Activated CD4-positive, CD25-positive, alpha-beta regulatory T cell treated with anti-CD3 and anti-CD28 coated beads, Interleukin-2, amount 50 U/mL, for 16 hours (primary cell): Measurements from ENCODE around the gene NCKAP1.
"Not testable (repeated sequence)": the region's sequence is repeated elsewhere in the genome, so short reads cannot be mapped to it uniquely, and the experiment has no call there.

Experiments
- DNase-seq: peaks from one replicate; pipeline ENCODE4 v3.0.0-alpha.2; 2020; ENCODE audit warnings: low read depth, low spot score

NCKAP1 gene, protein sequence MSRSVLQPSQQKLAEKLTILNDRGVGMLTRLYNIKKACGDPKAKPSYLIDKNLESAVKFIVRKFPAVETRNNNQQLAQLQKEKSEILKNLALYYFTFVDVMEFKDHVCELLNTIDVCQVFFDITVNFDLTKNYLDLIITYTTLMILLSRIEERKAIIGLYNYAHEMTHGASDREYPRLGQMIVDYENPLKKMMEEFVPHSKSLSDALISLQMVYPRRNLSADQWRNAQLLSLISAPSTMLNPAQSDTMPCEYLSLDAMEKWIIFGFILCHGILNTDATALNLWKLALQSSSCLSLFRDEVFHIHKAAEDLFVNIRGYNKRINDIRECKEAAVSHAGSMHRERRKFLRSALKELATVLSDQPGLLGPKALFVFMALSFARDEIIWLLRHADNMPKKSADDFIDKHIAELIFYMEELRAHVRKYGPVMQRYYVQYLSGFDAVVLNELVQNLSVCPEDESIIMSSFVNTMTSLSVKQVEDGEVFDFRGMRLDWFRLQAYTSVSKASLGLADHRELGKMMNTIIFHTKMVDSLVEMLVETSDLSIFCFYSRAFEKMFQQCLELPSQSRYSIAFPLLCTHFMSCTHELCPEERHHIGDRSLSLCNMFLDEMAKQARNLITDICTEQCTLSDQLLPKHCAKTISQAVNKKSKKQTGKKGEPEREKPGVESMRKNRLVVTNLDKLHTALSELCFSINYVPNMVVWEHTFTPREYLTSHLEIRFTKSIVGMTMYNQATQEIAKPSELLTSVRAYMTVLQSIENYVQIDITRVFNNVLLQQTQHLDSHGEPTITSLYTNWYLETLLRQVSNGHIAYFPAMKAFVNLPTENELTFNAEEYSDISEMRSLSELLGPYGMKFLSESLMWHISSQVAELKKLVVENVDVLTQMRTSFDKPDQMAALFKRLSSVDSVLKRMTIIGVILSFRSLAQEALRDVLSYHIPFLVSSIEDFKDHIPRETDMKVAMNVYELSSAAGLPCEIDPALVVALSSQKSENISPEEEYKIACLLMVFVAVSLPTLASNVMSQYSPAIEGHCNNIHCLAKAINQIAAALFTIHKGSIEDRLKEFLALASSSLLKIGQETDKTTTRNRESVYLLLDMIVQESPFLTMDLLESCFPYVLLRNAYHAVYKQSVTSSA

DNA sequence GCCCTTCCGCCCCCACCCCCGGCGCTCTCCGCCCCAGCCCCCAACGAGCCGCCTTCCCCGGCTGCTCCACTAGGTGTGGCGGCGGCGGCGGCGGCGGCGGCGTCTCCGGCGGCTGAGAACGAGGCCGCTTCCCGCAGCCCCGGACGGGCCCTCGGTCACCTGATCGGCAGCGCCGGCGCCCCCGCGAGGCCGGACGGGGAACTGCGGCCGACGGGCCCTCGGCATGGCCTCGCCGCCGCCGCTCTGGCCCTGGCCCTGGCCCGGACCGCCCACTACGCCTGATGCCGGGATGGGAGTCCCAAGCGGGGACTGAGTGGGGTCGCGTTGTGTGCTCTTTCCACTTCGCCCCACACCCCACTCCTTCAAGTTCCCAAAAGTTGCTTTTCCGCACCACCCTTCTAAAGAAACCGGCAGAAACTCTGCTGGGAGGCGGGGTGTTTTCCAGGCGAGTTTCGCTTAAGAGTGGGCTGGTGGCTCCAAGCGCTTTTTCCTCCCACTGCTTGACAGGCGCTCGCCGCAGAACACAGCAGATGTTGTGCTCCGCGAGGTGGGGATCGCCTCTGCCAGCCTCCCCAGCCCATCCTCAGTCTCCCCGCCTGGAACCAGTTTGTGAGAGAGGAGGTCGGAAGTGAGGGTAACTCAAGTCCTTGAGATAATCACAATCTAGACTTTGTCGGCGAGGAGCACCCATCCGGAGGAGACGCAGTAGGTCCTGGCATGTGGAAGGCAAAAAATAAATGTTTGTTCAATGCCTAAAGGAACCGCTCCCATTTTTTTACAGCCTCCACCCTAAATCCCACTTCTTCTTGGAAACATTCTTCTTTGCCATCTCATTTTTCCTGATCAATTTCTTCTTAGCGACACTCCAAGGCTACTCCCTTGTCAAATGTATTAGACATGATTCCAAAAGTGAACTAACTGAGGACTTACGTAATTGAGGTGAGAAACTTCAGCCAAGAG, at the start of gene NCKAP1:
Gene NCKAP1 (minus strand): TSS at position 117 of the 960 bp plus-strand sequence. CDS start 358 bp downstream, outside the sequence.
- DNase-seq: peak; percentile 62

DNA sequence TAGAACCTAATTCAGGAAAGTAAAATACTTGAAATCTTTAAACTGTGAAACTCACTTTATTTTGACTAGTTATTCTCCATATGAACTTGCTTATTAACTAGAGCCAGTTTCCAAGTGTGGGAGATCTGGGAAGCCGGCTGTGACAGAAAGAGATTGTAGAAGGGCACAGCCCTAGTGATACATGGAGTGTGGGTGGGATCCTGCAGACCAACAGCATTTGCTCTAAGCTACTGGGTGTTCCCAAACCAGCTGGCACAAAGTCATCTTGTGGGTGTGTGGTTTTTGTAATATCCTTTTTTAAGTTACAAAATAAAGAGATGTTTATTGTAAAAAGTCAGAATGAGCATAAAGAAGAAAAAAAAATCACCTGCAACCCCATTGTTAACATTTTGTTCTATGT, 43.7 kb upstream of the NCKAP1 start:
- no peak for DNase-seq

DNA sequence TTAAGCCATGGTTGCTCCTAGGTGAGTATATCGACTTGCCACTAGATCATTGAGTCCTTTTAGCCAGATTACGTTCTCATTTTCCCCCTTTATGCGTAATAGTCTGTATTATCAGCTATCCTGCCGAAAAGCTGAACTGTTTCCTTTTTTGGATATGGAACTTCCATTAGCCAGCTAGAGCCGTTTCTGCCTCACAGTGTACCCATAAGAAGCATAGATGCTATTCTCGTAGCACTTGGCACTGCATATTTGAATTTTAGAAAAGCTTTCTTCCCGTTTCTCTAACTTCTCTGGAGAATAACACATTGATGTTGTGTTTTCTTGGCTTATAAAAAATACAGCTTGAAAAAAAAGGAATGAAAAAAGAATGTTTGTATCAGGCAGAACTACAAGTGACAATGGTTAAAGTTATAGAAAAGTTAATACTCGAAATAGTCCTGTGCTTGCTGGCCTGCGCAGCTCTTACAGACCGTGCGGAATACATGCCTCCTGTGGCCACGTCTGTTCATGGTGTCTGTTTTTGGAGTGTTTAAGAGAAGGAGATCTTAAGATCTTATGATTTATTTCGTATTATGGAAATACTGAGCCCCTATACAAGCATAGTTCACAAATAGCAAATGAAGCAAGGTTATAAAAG, 41.0 kb upstream of the NCKAP1 start:
- no peak for DNase-seq

DNA sequence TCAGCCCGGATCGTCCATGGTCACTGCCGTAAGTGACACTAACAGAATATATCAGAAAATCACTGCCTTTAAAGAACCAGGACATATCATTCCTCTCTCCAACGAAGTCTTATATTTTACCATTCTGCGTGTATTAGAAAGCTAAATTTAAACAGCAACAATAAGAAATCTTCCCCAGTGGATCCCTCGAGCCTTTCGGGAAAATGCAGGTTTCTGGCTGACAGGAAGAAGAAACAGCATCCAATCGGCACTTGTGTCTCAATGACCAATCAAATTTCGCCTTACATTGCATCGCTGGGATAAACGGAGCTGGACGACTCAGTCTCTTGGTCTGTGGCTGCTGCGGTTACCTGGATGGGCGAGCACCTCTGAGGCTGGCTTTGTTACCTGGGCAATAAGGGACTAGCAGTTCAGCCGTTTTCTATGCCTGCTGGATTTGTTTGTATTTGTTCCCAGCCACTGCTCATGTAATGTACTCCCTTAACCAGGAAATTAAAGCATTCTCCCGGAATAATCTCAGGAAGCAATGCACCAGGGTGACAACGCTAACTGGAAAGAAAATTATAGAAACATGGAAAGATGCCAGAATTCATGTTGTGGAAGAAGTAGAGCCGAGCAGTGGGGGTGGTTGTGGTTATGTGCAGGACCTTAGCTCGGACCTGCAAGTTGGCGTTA, 40.3 kb upstream of the NCKAP1 start, which contains the start of gene DUSP19:
Gene DUSP19 (plus strand): TSS at position 284 of the 675 bp plus-strand sequence. CDS start 187 bp downstream, at position 471.
- peak; percentile 58 for DNase-seq

DNA sequence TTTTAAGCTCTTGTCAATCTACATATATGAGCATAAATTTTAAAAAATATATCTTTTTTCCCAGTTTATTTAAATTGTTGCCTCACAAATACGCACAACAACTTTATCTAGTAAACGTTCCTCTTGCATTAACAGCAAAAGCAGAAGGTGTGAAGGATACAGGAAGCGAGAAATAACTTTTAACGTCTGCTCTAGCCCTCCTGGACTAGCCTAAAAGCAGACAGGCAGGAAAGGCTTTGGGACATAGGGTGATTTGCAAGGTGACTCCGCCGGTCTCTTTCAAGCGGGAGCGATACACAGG, 39.9 kb upstream of the NCKAP1 start:
- DNase-seq: no peak

DNA sequence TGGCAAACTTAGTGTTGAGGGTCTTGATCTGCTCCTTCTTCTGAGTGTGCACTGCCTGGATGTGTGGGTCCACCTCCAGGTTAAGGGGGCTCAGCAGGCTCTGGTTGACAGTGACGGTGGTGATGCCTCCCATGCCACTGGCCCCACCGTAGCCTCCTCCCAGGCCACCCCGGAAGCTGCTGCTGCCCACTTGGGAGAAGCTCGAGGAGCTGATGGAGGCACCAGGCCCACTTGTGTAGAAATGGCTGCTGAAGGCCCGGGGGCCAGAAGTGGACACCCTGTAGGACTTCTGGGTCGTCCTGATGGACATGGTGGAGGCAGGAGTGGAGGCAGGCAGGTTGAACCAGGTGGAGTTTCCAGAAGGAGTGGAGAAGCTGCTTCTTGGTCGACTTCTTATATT, 33.9 kb upstream of the NCKAP1 start:
- DNase-seq: no peak

DNA sequence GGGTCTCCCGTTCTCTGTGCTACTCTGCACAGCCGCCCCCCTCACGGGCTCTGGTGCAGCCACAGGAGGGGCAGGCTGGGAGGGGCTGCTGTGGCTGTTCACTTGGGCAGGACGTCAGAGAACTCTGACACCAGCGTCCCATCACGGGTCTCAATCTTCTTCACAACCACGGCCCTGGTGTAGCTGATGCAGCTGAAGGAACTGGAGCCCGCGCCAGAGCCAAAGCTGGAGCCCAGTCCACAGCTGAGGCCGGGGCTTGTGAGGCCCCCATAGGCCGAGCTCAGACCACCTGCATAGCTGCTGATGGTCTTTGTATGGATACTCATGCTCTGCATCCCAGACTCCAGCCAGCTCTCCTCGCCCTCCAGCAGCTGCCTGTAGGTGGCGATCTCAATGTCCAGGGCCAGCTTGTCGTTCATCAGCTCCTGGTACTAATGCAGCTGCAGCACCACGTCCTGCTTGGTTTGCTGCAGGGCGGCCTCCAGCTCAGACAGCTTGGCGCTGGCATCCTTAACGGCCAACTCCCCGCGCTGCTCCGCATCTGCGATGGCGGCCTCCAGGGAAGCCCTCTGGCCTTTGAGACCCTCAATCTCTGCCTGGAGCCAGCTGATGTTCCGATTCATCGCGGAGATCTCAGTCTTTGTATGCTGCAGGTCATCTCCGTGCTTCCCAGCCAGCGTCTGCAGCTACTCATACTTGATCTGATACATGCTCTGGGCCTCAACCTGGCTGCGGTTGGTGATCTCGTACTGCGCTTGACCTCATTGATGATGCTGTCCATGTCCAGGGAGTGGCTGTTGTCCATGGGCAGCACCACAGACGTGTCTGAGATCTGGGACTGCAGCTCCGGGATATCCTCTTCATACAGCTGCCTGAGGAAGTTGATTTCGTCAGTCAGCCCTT, 32.9 kb upstream of the NCKAP1 start:
- DNase-seq: no peak

DNA sequence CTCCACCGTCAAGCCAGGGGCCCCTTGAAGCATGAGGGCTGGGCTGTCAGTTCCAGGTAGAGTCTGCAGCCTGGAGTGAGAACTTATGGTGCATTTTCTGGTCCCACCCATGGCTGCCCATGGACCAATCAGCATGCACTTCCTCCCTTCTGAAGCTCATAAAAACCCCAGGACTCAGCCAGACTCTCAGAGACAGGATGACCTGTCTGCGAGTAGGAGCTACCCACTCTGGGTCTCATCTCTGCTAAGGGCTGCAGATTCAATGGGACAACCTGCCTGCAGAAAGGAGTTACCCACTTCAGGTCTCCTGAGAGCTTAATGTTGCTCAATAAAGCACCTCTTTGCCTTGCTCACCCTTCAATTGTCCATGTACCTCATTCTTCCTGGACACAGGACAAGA, 30.9 kb upstream of the NCKAP1 start:
- DNase-seq: no peak

DNA sequence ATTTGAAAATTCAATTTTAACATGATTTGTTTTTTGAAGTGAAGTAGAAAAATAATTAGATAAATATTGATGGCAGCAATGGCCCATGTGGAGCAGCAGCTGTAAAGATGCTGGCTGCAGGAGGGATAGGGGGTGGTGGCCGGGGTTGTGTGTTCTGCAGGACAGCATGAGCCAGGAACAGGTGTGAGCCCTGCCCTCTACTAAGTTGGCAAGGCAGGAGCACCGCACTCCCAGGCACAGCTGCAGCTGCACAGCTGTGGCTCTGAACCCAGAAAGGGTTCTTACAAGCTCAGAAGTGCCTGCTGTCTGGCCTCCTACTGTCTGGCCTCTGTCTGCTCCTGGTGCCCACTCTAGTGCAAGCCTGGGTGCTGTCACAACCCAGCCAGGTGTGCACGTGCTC, 30.3 kb upstream of the NCKAP1 start:
- no peak for DNase-seq

DNA sequence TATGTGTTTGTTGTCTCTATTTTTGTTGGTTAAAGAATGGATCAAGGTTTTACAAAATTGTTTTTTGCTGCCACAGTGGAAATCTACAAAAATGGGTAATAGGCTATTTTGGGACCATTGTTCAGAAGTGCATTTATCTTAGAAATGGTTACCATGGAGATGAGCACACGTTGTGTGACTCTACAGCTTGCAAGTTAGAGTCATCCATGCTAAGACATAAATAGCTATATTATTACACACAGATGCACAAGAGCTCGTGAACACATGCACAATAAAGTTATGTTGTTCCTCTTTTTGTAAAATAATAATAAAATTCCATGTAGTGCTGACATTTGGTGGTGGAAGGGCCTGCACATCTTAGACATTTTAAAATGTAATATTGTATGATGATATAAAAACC, 24.8 kb upstream of the NCKAP1 start:
- DNase-seq: no peak

DNA sequence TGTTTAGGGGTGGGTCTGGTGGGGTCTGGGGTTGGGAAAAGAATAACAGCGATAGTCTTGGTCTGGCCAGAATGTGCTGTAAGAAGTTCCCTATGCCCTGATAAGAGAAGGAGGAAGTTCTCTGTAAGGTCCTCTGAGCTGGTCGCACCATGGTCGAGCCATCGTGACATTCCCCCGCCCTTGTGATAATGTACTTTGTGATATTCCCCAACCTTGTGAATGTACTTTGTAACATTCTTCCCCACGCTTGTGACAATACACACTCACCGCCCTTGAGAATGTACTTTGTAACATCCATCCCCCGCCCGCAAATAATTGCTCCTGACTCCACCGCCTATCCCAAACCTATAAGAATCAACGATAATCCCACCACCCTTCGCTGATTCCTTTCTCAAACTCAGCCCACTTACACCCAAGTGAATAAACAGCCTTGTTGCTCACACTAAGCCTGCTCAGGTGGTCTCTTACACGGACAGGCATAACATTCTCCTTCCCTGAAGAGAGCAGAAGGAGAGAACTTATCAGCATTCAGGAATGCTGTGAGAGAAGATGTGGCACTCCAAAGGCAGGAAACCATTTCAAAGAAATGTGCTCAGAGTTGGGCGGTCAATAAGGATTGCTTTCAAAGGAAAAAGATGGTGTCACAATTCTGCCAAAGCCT, 22.4 kb upstream of the NCKAP1 start:
- no peak for DNase-seq

DNA sequence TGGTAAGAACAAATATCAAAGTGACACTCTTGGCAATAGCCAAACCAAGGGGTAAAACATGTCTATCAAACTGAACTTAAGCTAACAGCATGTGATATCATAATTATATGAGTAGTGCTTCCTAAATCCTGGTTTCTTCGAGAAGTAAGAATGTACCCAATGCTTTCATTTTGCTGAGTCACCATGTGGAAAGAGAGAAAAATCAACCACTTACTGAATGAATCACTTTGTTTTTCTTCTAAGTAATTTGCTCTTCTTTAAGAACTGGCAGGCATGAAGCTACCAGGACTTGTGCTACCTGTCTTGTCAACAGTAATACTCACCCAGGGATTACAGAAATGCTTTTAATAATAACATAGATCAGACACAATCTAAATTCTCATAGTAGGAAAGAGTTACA, 21.3 kb upstream of the NCKAP1 start:
- DNase-seq: no peak

DNA sequence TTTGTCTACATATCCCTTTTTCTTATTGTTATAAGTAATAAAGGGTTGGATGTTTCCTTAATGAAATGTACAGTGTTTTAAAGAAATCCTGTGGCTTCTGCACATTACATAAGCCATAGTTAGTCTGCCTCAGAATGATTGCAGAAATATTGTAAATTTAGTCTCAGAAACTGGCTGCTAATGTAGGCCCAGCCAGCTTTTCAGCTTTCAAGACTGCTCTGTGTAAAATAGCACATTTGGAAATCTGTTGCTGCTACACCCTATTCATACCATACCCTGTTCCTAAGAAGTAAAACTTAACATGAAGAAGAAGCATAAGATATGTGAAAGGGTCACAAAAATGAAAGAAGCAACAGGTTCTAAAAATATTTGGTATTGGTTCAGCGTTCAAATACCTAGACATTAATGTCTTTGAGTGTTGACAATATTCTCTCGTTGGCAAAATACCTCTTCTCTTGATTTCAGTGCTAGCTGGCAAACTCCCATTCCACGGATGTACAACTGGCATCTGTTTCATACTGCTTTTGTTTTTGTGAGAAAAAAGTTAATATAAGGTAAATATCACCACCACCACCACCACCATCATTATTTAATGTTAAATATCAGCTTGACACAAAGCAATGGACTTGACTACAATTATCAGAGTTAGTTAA, 19.2 kb upstream of the NCKAP1 start:
- no peak for DNase-seq

DNA sequence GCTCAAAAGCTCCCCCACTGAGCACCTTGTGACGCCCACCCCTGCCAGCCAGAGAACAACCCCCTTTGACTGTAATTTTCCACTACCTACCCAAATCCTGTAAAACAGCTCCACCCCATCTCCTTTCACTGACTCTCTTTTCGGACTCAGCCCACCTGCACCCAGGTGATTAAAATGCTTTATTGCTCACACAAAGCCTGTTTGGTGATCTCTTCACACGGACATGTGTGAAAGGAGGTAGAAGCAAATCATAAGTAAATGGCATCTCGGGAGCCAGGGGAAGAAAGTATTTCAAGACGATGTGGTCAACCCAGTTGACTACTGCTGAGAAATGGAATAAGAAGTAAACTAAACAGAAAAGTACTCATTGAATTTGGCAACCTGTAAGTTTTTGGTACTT, 11.2 kb upstream of the NCKAP1 start:
- no peak for DNase-seq

DNA sequence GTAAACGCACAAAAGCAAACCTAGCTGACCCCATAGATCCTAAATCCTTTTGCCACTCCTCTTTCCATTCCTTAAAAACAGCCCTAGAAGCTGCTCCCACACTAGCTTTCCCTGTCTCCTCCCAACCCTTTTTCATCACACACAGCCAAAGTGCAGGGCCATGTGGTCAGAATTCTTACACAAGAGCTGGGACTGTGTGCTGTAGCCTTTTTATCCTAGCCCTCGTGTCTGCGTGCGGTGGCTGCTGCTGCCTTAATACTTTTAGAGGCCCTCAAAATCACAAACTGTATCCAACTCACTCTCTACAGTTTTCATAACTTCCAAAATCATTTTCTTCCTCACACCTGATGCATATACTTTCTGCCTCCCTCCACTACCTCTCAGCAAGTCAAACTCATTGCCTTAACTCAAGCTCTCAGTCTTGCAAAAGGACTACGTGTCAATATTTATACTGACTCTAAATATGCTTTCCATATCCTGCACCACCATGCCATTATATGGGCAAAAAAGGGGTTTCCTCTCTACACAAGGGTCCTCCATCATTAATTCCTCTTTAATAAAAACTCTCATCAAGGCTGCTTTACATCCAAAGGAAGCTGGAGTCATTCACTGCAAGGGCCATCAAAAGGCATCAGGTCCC, 9.3 kb upstream of the NCKAP1 start:
- not testable (repeated sequence) for DNase-seq

DNA sequence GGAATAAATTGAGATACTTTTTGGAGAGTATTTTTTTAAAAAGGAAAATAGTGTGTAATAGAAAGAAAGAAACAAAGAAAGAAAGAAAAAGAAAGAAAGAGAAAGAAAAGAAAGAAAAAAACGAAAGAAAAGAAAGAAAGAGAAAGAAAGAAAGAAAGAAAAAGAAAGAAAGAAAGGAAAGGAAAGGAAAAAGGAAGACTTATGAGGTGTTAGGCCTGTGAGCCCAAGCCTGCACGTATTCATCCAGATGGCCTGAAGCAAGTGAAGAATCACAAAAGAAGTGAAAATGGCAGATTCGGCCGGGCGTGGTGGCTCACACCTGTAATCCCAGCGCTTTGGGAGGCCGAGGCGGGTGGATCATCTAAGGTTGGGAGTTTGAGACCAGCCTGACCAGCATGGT, 5.3 kb upstream of the NCKAP1 start:
- not testable (repeated sequence) for DNase-seq

DNA sequence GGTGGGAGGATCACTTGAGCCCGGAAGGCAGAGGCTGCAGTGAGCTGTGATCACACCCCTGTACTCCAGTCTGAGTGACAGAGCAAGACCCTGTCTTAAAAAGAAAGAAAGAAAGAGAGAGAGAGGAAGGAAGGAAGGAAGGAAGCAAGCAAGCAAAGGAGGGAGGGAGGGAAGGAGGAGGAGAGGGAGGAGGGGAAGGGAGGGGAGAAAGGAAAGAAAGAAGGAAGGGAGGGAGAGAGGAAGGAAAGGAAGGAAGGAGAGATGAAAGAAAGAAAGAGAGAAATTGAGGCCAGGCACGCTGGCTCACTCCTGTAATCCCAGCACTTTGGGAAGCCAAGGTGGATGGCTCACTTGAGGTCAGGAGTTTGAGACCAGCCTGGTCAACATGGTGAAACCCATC, 2.3 kb upstream of the NCKAP1 start:
- DNase-seq: no peak
